Panc1 (cell line): ENCODE measurements around the gene IFNL3. TPM values are rescaled to one million over a fixed set of nuclear protein-coding genes. Genes with fewer than 3 reads are reported as not detected.
"Not testable (repeated sequence)": the region's sequence is repeated elsewhere in the genome, so short reads cannot be mapped to it uniquely, and the experiment has no call there.

Experiments
- ATAC-seq: fragments of 200-7000 bp; cut with Tn5 transposase; 2 replicates; pipeline ENCODE4 v1.9.1; 2020; ENCODE audit warnings: mild to moderate bottlenecking, moderate library complexity
- BruUV-seq: library from RNA; stranded (reverse); fragments of 400-500 nt; replicated peaks from 2 replicates; lab custom pipeline; 2021; lab: Mats Ljungman, UMichigan
- CTCF ChIA-PET: fragments of 300-600 bp; sonication (Branson Sonifier 250); formaldehyde crosslinking; loops from one replicate; lab custom pipeline; 2022; ENCODE audit warnings: antibody characterized with exemption; lab: Charles Lee
- POLR2A ChIA-PET: fragments of 300-600 bp; sonication (Branson Sonifier 250); formaldehyde crosslinking; loops from one replicate; lab custom pipeline; 2022; ENCODE audit warnings: antibody characterized with exemption; lab: Charles Lee
- DNase-seq: peaks from one replicate; pipeline ENCODE4 v3.0.0-alpha.2; 2010; ENCODE audit warnings: low read depth, low spot score
- H3K27ac ChIP-seq: 2 replicates; pipeline ENCODE4 v1.5.1; 2011; ENCODE audit warnings: mild to moderate bottlenecking, low read length, inconsistent platforms
- H3K27me3 ChIP-seq: fragments of 200-500 bp; sonication (Bioruptor generic); 2 replicates; pipeline ENCODE4 v1.6.0; 2014; ENCODE audit warnings: low read length, inconsistent platforms; ENCODE audit not compliant: control insufficient read depth, insufficient read depth
- H3K36me3 ChIP-seq: fragments of 200-500 bp; sonication (Bioruptor generic); 2 replicates; pipeline ENCODE4 v1.5.1; 2014; ENCODE audit warnings: inconsistent platforms, mild to moderate bottlenecking, low read length, moderate library complexity; ENCODE audit not compliant: control insufficient read depth, insufficient read depth
- H3K4me1 ChIP-seq: 2 replicates; pipeline ENCODE4 v1.5.1; 2011; ENCODE audit warnings: inconsistent platforms, mild to moderate bottlenecking, low read length, moderate library complexity; ENCODE audit not compliant: control insufficient read depth, insufficient read depth
- H3K4me3 ChIP-seq, 2 experiments: 2 replicates each; pipeline ENCODE4 v1.5.1; 2011 to 2012; ENCODE audit warnings: low read depth in 2 of 2, low read length in 2 of 2, mild to moderate bottlenecking in 2 of 2, inconsistent platforms in 1 of 2, moderate library complexity in 1 of 2
- H3K9me3 ChIP-seq: fragments of 200-500 bp; sonication (Bioruptor generic); 2 replicates; pipeline ENCODE4 v1.5.1; 2014; ENCODE audit warnings: low read depth, mild to moderate bottlenecking, inconsistent platforms, low read length, moderate library complexity; ENCODE audit not compliant: control insufficient read depth, insufficient read depth
- CTCF ChIP-seq: fragments of 450-650 bp; IDR thresholded peaks from 2 replicates; pipeline ENCODE4 v1.5.1; 2017; ENCODE audit warnings: mild to moderate bottlenecking
- POLR2AphosphoS5 ChIP-seq: IDR thresholded peaks from 2 replicates; pipeline ENCODE4 v1.6.1; 2012; ENCODE audit warnings: mild to moderate bottlenecking, low read depth, low read length, moderate library complexity
- REST ChIP-seq, 2 experiments: IDR thresholded peaks; 2 replicates each; pipeline ENCODE4 v1.6.1; 2011 to 2012; ENCODE audit warnings: low read depth in 2 of 2, control low read depth in 1 of 2, low read length in 1 of 2, mild to moderate bottlenecking in 1 of 2, moderate library complexity in 1 of 2; ENCODE audit not compliant: insufficient read depth in 1 of 2
- SIN3A ChIP-seq: IDR thresholded peaks from 2 replicates; pipeline ENCODE4 v1.6.1; 2012; ENCODE audit warnings: low read depth, mild to moderate bottlenecking, low read length, moderate library complexity, borderline replicate concordance; ENCODE audit not compliant: insufficient read depth
- TCF7L2 ChIP-seq: IDR thresholded peaks from 2 replicates; pipeline ENCODE4 v1.6.1; 2011; ENCODE audit warnings: mild to moderate bottlenecking, low read depth, low read length, inconsistent platforms
- in situ Hi-C: cut with HindIII; loops from 2 replicates; pipeline ENCODE4 v1.10.0; 2016; ENCODE audit warnings: low sequenced_read_pairs, low pct_unique_long_range_greater_than_20kb
- intact Hi-C: fragments of 100-400 bp; cut with micrococcal nuclease; formaldehyde crosslinking; loops from one replicate; pipeline ENCODE4 v1.10.0; 2022; ENCODE audit not compliant: unreplicated experiment
- total RNA-seq: library from RNA; stranded (reverse); gene quantifications from one replicate; pipeline ENCODE4 v1.2.1, GENCODE V29; 2021; ENCODE audit not compliant: unreplicated experiment

IFNL3 gene
- total RNA-seq, 1 experiment from 2014 or later: not detected

- ChIA-PET CTCF (interaction anchor here (0.6 to 0.7 kb wide), 7 partner anchors 14 to 525 kb away, joined by 3 to 6 read pairs (median 4); no protein-coding TSS in a partner anchor), POLR2A (interaction anchor here (0.6 kb wide), 1 partner anchor 53 kb away, joined by 3 read pairs; no protein-coding TSS in a partner anchor)
- H3K4me3 ChIP-seq, in situ Hi-C loops, BruUV-seq, H3K4me1 ChIP-seq, H3K36me3 ChIP-seq, H3K27ac ChIP-seq, intact Hi-C loops, DNase-seq, H3K9me3 ChIP-seq, H3K27me3 ChIP-seq: not testable (repeated sequence)
- peak; percentile 88 for ATAC-seq
Observed at GRCh38 chr19:39245166-39245565, 360 bp upstream of the IFNL3 start.

GRCh38 chr19:39243741-39244140 is 1.1 kb downstream of the IFNL3 start:
- H3K27ac ChIP-seq, H3K27me3 ChIP-seq, CTCF ChIA-PET, DNase-seq, H3K9me3 ChIP-seq, in situ Hi-C loops, H3K4me3 ChIP-seq, H3K36me3 ChIP-seq, POLR2A ChIA-PET, BruUV-seq, intact Hi-C loops, H3K4me1 ChIP-seq: not testable (repeated sequence)
- peak; percentile 19 for ATAC-seq

GRCh38 chr19:39240421-39240820 is 4.4 kb downstream of the IFNL3 start:
- no TSS peak for BruUV-seq
- DNase-seq (no peak), ATAC-seq (no peak)
- TF ChIP-seq TCF7L2: no peak
- no peak for TF ChIP-seq REST (IDR thresholded peaks at IDR 0.05; ENCODE audit: insufficient read depth in 1 of 2, low read depth in 2 of 2, low read length in 1 of 2)
- TF ChIP-seq POLR2AphosphoS5: no peak
- no peak for TF ChIP-seq CTCF
- TF ChIP-seq SIN3A: no peak
- H3K4me3 ChIP-seq: no peak overlapping the region
- H3K4me1 ChIP-seq: no peaks in the 10 kb centered on the region
- H3K9me3 ChIP-seq: no peaks in the 10 kb centered on the region
- no peak overlapping the region for H3K27ac ChIP-seq
- CTCF ChIA-PET: interaction anchor here (0.5 to 0.7 kb wide), 2 partner anchors 70 to 552 kb away, joined by 4 read pairs; no protein-coding TSS in a partner anchor
- no peaks in the 10 kb centered on the region for H3K36me3 ChIP-seq
- intact Hi-C loops (no loop called here), in situ Hi-C loops (no loop called here)
- POLR2A ChIA-PET: interaction anchor here (1.2 kb wide), 1 partner anchor 11 kb away, joined by 3 read pairs; no protein-coding TSS in a partner anchor
- H3K27me3 ChIP-seq: peaks cover 3% of the 10 kb centered on the region; the same call in 1 of the 2 replicates
